T-cell (primary cell): Measurements from ENCODE around the gene DAAM2. TPM values are rescaled to one million over a fixed set of nuclear protein-coding genes. Genes with fewer than 3 reads are reported as not detected.

Experiments
- ATAC-seq, 4 experiments: fragments of 200-7000 bp in 3 of 4; fragments of 150-1000 bp in 1 of 4; cut with Tn5 transposase; replicated peaks in 1 of 4; 1 replicate in 3 of 4; 2 replicates in 1 of 4; pipeline ENCODE4 v1.10.0; 2021; ENCODE audit warnings: moderate library complexity in 3 of 4, mild to moderate bottlenecking in 2 of 4, moderate number of reproducible peaks in 1 of 4
- CTCF ChIA-PET, 2 donors: fragments of 300-600 bp; sonication (Branson Sonifier 250); formaldehyde crosslinking; loops; one replicate each; lab custom pipeline; 2022; ENCODE audit warnings: antibody characterized with exemption in 2 of 2; lab: Charles Lee
- POLR2A ChIA-PET, 2 donors: fragments of 300-600 bp; sonication (Branson Sonifier 250); formaldehyde crosslinking; loops; one replicate each; lab custom pipeline; 2022; ENCODE audit warnings: antibody characterized with exemption in 2 of 2; lab: Charles Lee
- DNase-seq, 35 experiments: peaks; one replicate each; pipeline versions ENCODE4 v3.0.0 to v3.0.0-alpha.2; 2013 to 2023
- H3K27ac ChIP-seq: one replicate; pipeline ENCODE4 v1.5.1; 2013; ENCODE audit warnings: low read length
- H3K27me3 ChIP-seq, 2 experiments: replicated peaks in 1 of 2; 1 replicate in 1 of 2; 2 replicates in 1 of 2; pipeline versions ENCODE4 v1.6.1 to v1.7.0; 2013; ENCODE audit warnings: low read length in 1 of 2, mixed read lengths in 1 of 2; ENCODE audit not compliant: control insufficient read depth in 2 of 2, insufficient read depth in 2 of 2; ENCODE audit errors: extremely low read depth in 1 of 2
- H3K36me3 ChIP-seq, 2 donors: 1 replicate in 1 of 2; 2 replicates in 1 of 2; pipeline versions ENCODE4 v1.6.1 to v1.7.0; 2013; ENCODE audit warnings: low read length in 1 of 2; ENCODE audit not compliant: control insufficient read depth in 2 of 2, insufficient read depth in 1 of 2; ENCODE audit errors: extremely low read depth in 1 of 2
- H3K4me1 ChIP-seq, 2 experiments: 1 replicate in 1 of 2; 2 replicates in 1 of 2; pipeline versions ENCODE4 v1.6.1 to v1.7.0; 2013; ENCODE audit warnings: low read length in 2 of 2, mixed read lengths in 1 of 2; ENCODE audit not compliant: insufficient read depth in 2 of 2, control insufficient read depth in 1 of 2; ENCODE audit errors: extremely low read depth in 1 of 2
- H3K4me3 ChIP-seq, 2 donors: 1 replicate in 1 of 2; 2 replicates in 1 of 2; pipeline versions ENCODE4 v1.5.1 to v1.7.0; 2013; ENCODE audit warnings: mild to moderate bottlenecking in 2 of 2, low read length in 1 of 2, moderate library complexity in 1 of 2; ENCODE audit not compliant: control insufficient read depth in 1 of 2; ENCODE audit errors: extremely low read depth in 1 of 2
- H3K9me3 ChIP-seq: 2 replicates; pipeline ENCODE4 v1.7.0; 2013
- H3K27ac Mint-ChIP-seq, 2 donors: one replicate each; pipeline ENCODE4 v1.8.0; 2020 to 2021; ENCODE audit warnings: mild to moderate bottlenecking in 2 of 2, mixed read lengths in 2 of 2
- H3K27me3 Mint-ChIP-seq, 2 donors: one replicate each; pipeline ENCODE4 v1.8.0; 2021 to 2022; ENCODE audit warnings: mixed read lengths in 2 of 2
- H3K36me3 Mint-ChIP-seq: one replicate; pipeline ENCODE4 v1.8.0; 2021; ENCODE audit warnings: mixed read lengths
- H3K4me1 Mint-ChIP-seq, 3 donors: one replicate each; pipeline ENCODE4 v1.8.0; 2020 to 2022; ENCODE audit warnings: mixed read lengths in 3 of 3, mild to moderate bottlenecking in 1 of 3
- H3K4me3 Mint-ChIP-seq, 3 donors: one replicate each; pipeline ENCODE4 v1.8.0; 2020 to 2022; ENCODE audit warnings: mild to moderate bottlenecking in 3 of 3, mixed read lengths in 3 of 3, moderate library complexity in 3 of 3
- H3K9me3 Mint-ChIP-seq, 3 donors: one replicate each; pipeline ENCODE4 v1.8.0; 2020 to 2022; ENCODE audit warnings: mixed read lengths in 3 of 3
- WGBS: methylation state at CpG from one replicate; pipeline ENCODE4 v1.1.5; 2013; ENCODE audit warnings: missing lambda C conversion rate; ENCODE audit not compliant: insufficient coverage; 5-methylcytosine and 5-hydroxymethylcytosine counted together
- total RNA-seq, 35 experiments: library from RNA in 6 of 35; stranded (reverse) in 6 of 35; fragments of 120-200 nt in 1 of 35; gene quantifications; one replicate each; pipeline versions ENCODE4 v1.2.1 to v1.2.4 and lab custom pipeline; 2013 to 2026

DAAM2 gene
- total RNA-seq, 5 donors from 2014 or later (not counting 1 experiment from before 2014, with no cell fraction given) = 0.03 to 0.07 TPM; not detected in 3

- 93% methylated on average over 9 of the region's 12 CpGs for WGBS
- Mint-ChIP-seq H3K9me3 (no peaks in the 10 kb centered on the region), H3K4me1 (no peaks in the 10 kb centered on the region), H3K4me3 (no peak overlapping the region), H3K27ac (no peak overlapping the region), H3K27me3 (peaks cover 19 to 21% of the 10 kb centered on the region in 2 donors), H3K36me3 (no peaks in the 10 kb centered on the region)
- no peak overlapping the region for H3K27ac ChIP-seq
- no peaks in the 10 kb centered on the region for H3K9me3 ChIP-seq
- no peaks in the 10 kb centered on the region for H3K36me3 ChIP-seq
- ChIA-PET POLR2A (interaction anchor here in 1 of 2 donors (0.7 kb wide), 1 partner anchor 76 kb away, joined by 3 read pairs; no protein-coding TSS in a partner anchor), CTCF (no interaction called here)
- DNase-seq = no peak
- peaks cover 0 to 10% of the 10 kb centered on the region in 2 experiments for H3K27me3 ChIP-seq
- H3K4me3 ChIP-seq = no peak overlapping the region
- no peaks in the 10 kb centered on the region for H3K4me1 ChIP-seq
- ATAC-seq = no peak
These were observed 51.3 kb downstream of the DAAM2 start for GRCh38 chr6:39843305-39844020.

- Mint-ChIP-seq H3K9me3 (no peaks in the 10 kb centered on the region), H3K4me3 (no peak overlapping the region), H3K27me3 (peaks cover 11 to 12% of the 10 kb centered on the region in 2 donors), H3K27ac (no peak overlapping the region), H3K36me3 (no peaks in the 10 kb centered on the region), H3K4me1 (no peaks in the 10 kb centered on the region)
- ATAC-seq (no peak), DNase-seq (no peak)
- no peaks in the 10 kb centered on the region for H3K36me3 ChIP-seq
- no peaks in the 10 kb centered on the region for H3K9me3 ChIP-seq
- 100% methylated on average over 1 of the region's 1 CpG for WGBS
- ChIA-PET POLR2A (no interaction called here), CTCF (no interaction called here)
- peaks cover 0 to 10% of the 10 kb centered on the region in 2 experiments for H3K27me3 ChIP-seq
- no peak overlapping the region for H3K4me3 ChIP-seq
- no peak overlapping the region for H3K27ac ChIP-seq
- no peaks in the 10 kb centered on the region for H3K4me1 ChIP-seq
These were observed 52.7 kb downstream of the DAAM2 start for GRCh38 chr6:39844866-39845265.

DNA sequence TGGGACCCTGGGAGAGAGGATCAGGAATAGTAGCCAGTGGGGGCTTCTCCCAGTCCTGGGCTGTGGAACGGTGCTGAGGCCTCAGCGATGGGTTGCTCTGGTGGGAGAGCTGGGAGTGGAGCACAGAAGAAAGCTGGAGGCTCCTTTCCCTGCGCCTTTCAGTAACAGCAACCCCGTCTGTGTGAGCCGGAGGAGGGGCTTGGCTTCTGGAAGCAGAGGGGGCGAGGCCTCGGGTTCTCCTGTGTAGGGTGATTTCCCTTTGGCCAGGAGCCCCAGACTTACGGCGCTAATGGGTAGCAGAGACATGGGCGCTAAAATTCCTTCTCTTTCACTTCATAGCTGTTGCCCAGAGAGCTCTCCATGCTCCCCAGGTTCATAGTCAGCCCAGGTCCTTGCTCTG is 55.0 kb downstream of the DAAM2 start:
- no peaks in the 10 kb centered on the region for H3K4me1 ChIP-seq
- H3K27me3 Mint-ChIP-seq = peaks cover 5 to 8% of the 10 kb centered on the region in 2 donors
- ChIA-PET POLR2A (no interaction called here), CTCF (no interaction called here)
- H3K9me3 ChIP-seq = no peaks in the 10 kb centered on the region
- no peak overlapping the region for H3K4me3 Mint-ChIP-seq
- H3K27ac Mint-ChIP-seq = no peak overlapping the region
- no peaks in the 10 kb centered on the region for H3K9me3 Mint-ChIP-seq
- peaks cover 0 to 20% of the 10 kb centered on the region in 2 experiments for H3K27me3 ChIP-seq
- H3K27ac ChIP-seq = no peak overlapping the region
- DNase-seq (no peak), ATAC-seq (no peak)
- H3K36me3 ChIP-seq = no peaks in the 10 kb centered on the region
- WGBS = 86% methylated on average over 5 of the region's 10 CpGs
- no peak overlapping the region for H3K4me3 ChIP-seq
- no peaks in the 10 kb centered on the region for H3K36me3 Mint-ChIP-seq
- H3K4me1 Mint-ChIP-seq = no peaks in the 10 kb centered on the region

DNA sequence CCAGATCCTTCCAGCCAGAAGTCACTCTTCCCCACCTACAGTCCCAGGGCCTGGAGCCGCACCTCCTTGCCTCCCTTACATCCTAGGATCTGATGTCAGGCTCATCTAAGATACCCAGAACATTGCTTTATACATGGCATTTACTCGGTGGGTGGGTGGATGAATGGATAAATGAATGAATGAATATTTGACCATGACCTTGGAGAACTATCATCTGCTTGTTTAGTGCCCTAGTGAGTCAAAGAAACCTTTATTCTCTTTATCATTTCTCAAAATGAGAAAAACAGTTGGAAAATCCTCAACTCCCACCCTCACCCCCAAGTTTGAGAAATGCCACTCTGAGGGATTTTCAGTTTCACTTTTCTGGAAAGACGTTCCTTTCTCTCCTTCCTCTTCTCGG is 56.0 kb downstream of the DAAM2 start:
- DNase-seq (no peak), ATAC-seq (no peak)
- Mint-ChIP-seq H3K9me3 (no peaks in the 10 kb centered on the region), H3K4me1 (no peaks in the 10 kb centered on the region), H3K27ac (no peak overlapping the region), H3K27me3 (peaks cover 9 to 12% of the 10 kb centered on the region in 2 donors), H3K4me3 (no peak overlapping the region), H3K36me3 (no peaks in the 10 kb centered on the region)
- no peak overlapping the region for H3K4me3 ChIP-seq
- no peaks in the 10 kb centered on the region for H3K36me3 ChIP-seq
- no peak overlapping the region for H3K27ac ChIP-seq
- H3K27me3 ChIP-seq = peaks cover 0 to 20% of the 10 kb centered on the region in 2 experiments
- no peaks in the 10 kb centered on the region for H3K9me3 ChIP-seq
- 24% methylated on average over 2 of the region's 4 CpGs for WGBS
- no peaks in the 10 kb centered on the region for H3K4me1 ChIP-seq
- POLR2A ChIA-PET = no interaction called here
- CTCF ChIA-PET = no interaction called here

GRCh38 chr6:39849228-39849627 is 57.1 kb downstream of the DAAM2 start:
- POLR2A ChIA-PET = no interaction called here
- Histone ChIP-seq H3K36me3 (no peaks in the 10 kb centered on the region), H3K9me3 (no peaks in the 10 kb centered on the region), H3K27ac (no peak overlapping the region), H3K4me3 (no peak overlapping the region), H3K27me3 (peaks cover 0 to 28% of the 10 kb centered on the region in 2 experiments), H3K4me1 (no peaks in the 10 kb centered on the region)
- DNase-seq (no peak), ATAC-seq (no peak)
- Mint-ChIP-seq H3K36me3 (no peaks in the 10 kb centered on the region), H3K4me1 (no peaks in the 10 kb centered on the region), H3K27ac (no peak overlapping the region), H3K9me3 (no peaks in the 10 kb centered on the region), H3K27me3 (peaks cover 9 to 12% of the 10 kb centered on the region in 2 donors), H3K4me3 (no peak overlapping the region)
- no CpG with 5 or more reads among the region's 3 CpGs for WGBS
- CTCF ChIA-PET = no interaction called here

DNA sequence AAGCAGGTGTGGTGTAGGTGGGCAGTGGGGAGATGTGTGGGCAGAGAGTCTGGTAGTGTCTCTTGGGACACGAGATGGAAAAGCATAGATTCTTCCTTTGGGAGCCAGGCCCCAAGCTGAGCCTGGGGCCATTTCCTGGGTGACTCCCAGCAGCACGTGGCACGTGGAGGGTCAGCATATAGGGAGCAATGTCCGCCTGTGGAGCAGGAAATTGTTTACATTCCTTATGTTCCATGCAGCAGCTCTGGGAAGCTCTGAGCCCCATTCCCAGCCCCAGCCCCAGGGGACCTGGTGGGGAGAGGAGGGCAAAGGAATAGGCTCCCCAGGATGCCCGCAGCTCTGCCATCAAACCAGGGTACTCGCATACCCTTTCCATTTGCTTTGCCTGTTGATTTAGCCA is 57.6 kb downstream of the DAAM2 start:
- no peaks in the 10 kb centered on the region for H3K9me3 Mint-ChIP-seq
- Histone ChIP-seq H3K4me3 (no peak overlapping the region), H3K9me3 (no peaks in the 10 kb centered on the region), H3K27me3 (peaks cover 0 to 28% of the 10 kb centered on the region in 2 experiments), H3K4me1 (no peaks in the 10 kb centered on the region), H3K27ac (no peak overlapping the region), H3K36me3 (no peaks in the 10 kb centered on the region)
- H3K4me1 Mint-ChIP-seq = no peaks in the 10 kb centered on the region
- peaks cover 9 to 12% of the 10 kb centered on the region in 2 donors for H3K27me3 Mint-ChIP-seq
- ATAC-seq (no peak), DNase-seq (no peak)
- no peak overlapping the region for H3K4me3 Mint-ChIP-seq
- POLR2A ChIA-PET = no interaction called here
- H3K36me3 Mint-ChIP-seq = no peaks in the 10 kb centered on the region
- CTCF ChIA-PET = no interaction called here
- 55% methylated on average over 6 of the region's 6 CpGs for WGBS
- H3K27ac Mint-ChIP-seq = no peak overlapping the region
